ENCODE measurements around the gene ZNF423.

The ZNF423 gene

GRCh38 chr16:49720225-49720624 is 135.7 kb downstream of the ZNF423 start:
- DNase-seq (ENCODE audit: low spot score) = no peak

GRCh38 chr16:49717689-49718088 is 138.2 kb downstream of the ZNF423 start:
- no peak for DNase-seq (ENCODE audit: low spot score)

GRCh38 chr16:49716339-49716934 is 139.5 kb downstream of the ZNF423 start:
- DNase-seq (ENCODE audit: low spot score) = no peak

GRCh38 chr16:49713770-49714169 is 142.1 kb downstream of the ZNF423 start:
- DNase-seq (ENCODE audit: low spot score) = no peak

- DNase-seq (ENCODE audit: low spot score) = no peak
Measured at GRCh38 chr16:49712542-49712941, 143.4 kb downstream of the ZNF423 start.

- DNase-seq (ENCODE audit: low spot score) = no peak
Measured at GRCh38 chr16:49712106-49712505, 143.8 kb downstream of the ZNF423 start.

GRCh38 chr16:49709057-49709456 is 146.9 kb downstream of the ZNF423 start:
- no peak for DNase-seq (ENCODE audit: low spot score)

GRCh38 chr16:49708491-49708890 is 147.4 kb downstream of the ZNF423 start:
- DNase-seq (ENCODE audit: low spot score) = no peak

- no peak for DNase-seq (ENCODE audit: low spot score)
Measured at GRCh38 chr16:49706620-49707355, 149.1 kb downstream of the ZNF423 start.

- DNase-seq (ENCODE audit: low spot score) = no peak
Measured at GRCh38 chr16:49704586-49705155, 151.2 kb downstream of the ZNF423 start.

- DNase-seq (ENCODE audit: low spot score) = no peak
Measured at GRCh38 chr16:49703483-49703882, 152.4 kb downstream of the ZNF423 start.

- DNase-seq (ENCODE audit: low spot score) = no peak
Measured at GRCh38 chr16:49701789-49702494, 154.0 kb downstream of the ZNF423 start.

GRCh38 chr16:49701065-49701685 is 154.7 kb downstream of the ZNF423 start:
- no peak for DNase-seq (ENCODE audit: low spot score)

- no peak for DNase-seq (ENCODE audit: low spot score)
Measured at GRCh38 chr16:49700251-49701064, 155.5 kb downstream of the ZNF423 start.

- no peak for DNase-seq (ENCODE audit: low spot score)
Measured at GRCh38 chr16:49699841-49700175, 156.1 kb downstream of the ZNF423 start.

GRCh38 chr16:49698931-49699840 is 156.7 kb downstream of the ZNF423 start:
- no peak for DNase-seq (ENCODE audit: low spot score)

GRCh38 chr16:49698453-49698815 is 157.5 kb downstream of the ZNF423 start:
- DNase-seq (ENCODE audit: low spot score) = no peak

GRCh38 chr16:49697631-49698452 is 158.1 kb downstream of the ZNF423 start:
- no peak for DNase-seq (ENCODE audit: low spot score)

- no peak for DNase-seq (ENCODE audit: low spot score)
Measured at GRCh38 chr16:49696414-49697101, 159.4 kb downstream of the ZNF423 start.

Measured in SW480 (cell line).